SK-N-SH (cell line): Measurements from ENCODE around the gene NAT9. TPM values are rescaled to one million over a fixed set of nuclear protein-coding genes. Genes with fewer than 3 reads are reported as not detected.

Source experiments
- CTCF ChIA-PET: fragments of 300-600, 350-600 bp; formaldehyde crosslinking; extraction: SDS; loops from one replicate; lab custom pipeline; 2021; lab: Yijun Ruan, JAX
- POLR2A ChIA-PET: fragments of 350-600 bp; sonication (Branson Sonifier 250); formaldehyde crosslinking; extraction: SDS; loops from one replicate; lab custom pipeline; 2020; ENCODE audit warnings: antibody characterized with exemption, inconsistent platforms; lab: Yijun Ruan, JAX
- DNase-seq: peaks from one replicate; pipeline ENCODE4 v3.0.0; 2012
- H2AFZ ChIP-seq: fragments of 200-600 bp; sonication (generic); 2 replicates; pipeline ENCODE4 v1.8.1; 2016; ENCODE audit warnings: antibody characterized with exemption, mild to moderate bottlenecking, low read depth
- H3F3A ChIP-seq: fragments of 200-600 bp; sonication (generic); replicated peaks from 2 replicates; pipeline ENCODE3; 2016; ENCODE audit warnings: antibody characterized with exemption, mild to moderate bottlenecking; ENCODE audit not compliant: insufficient read depth
- H3K27ac ChIP-seq, 2 experiments: fragments of 200-500 bp in 1 of 2; fragments of 200-600 bp in 1 of 2; sonication (Bioruptor generic) in 1 of 2; sonication (generic), shearing (Covaris generic) in 1 of 2; 2 replicates each; pipeline versions ENCODE4 v1.5.1 to v1.6.1; 2014 to 2016; ENCODE audit warnings: low read depth in 2 of 2, inconsistent platforms in 1 of 2, low read length in 1 of 2, mild to moderate bottlenecking in 1 of 2, mixed read lengths in 1 of 2
- H3K27me3 ChIP-seq: fragments of 200-600 bp; sonication (generic), shearing (Covaris generic); 2 replicates; pipeline ENCODE4 v1.6.1; 2016; ENCODE audit warnings: mixed run types; ENCODE audit not compliant: insufficient read depth
- H3K36me3 ChIP-seq, 2 experiments: fragments of 200-500 bp in 1 of 2; fragments of 200-600 bp in 1 of 2; sonication (Bioruptor generic) in 1 of 2; sonication (generic) in 1 of 2; replicated peaks in 1 of 2; 2 replicates each; pipeline versions ENCODE3 to v1.5.1; 2014 to 2016; ENCODE audit warnings: low read length in 1 of 2, mild to moderate bottlenecking in 1 of 2; ENCODE audit not compliant: insufficient read depth in 2 of 2, control insufficient read depth in 1 of 2
- H3K4me1 ChIP-seq, 2 experiments: fragments of 200-500 bp in 1 of 2; fragments of 200-600 bp in 1 of 2; sonication (Bioruptor generic) in 1 of 2; sonication (generic), shearing (Covaris generic) in 1 of 2; 2 replicates each; pipeline versions ENCODE4 v1.5.1 to v1.6.1; 2014 to 2016; ENCODE audit warnings: low read depth in 1 of 2, low read length in 1 of 2, mixed run types in 1 of 2; ENCODE audit not compliant: insufficient read depth in 2 of 2, control insufficient read depth in 1 of 2
- H3K4me2 ChIP-seq: fragments of 200-600 bp; sonication (generic), shearing (Covaris generic); 2 replicates; pipeline ENCODE4 v1.6.1; 2017; ENCODE audit warnings: mixed run types
- H3K4me3 ChIP-seq, 2 experiments: fragments of 200-500 bp in 1 of 2; fragments of 200-600 bp in 1 of 2; sonication (Bioruptor generic) in 1 of 2; sonication (generic), shearing (Covaris generic) in 1 of 2; 2 replicates each; pipeline versions ENCODE4 v1.5.1 to v1.8.1; 2014 to 2016; ENCODE audit warnings: low read depth in 2 of 2, inconsistent platforms in 1 of 2, low read length in 1 of 2, mild to moderate bottlenecking in 1 of 2, mixed read lengths in 1 of 2, moderate library complexity in 1 of 2
- H3K79me2 ChIP-seq: fragments of 200-600 bp; sonication (generic); 2 replicates; pipeline ENCODE4 v1.8.1; 2017; ENCODE audit warnings: mild to moderate bottlenecking; ENCODE audit not compliant: insufficient read depth
- H3K9ac ChIP-seq: fragments of 200-600 bp; sonication (generic); 2 replicates; pipeline ENCODE4 v1.6.1; 2017; ENCODE audit warnings: mixed run types
- H3K9me2 ChIP-seq: fragments of 200-600 bp; sonication (generic); 2 replicates; pipeline ENCODE4 v1.6.1; 2017; ENCODE audit warnings: mixed run types
- H3K9me3 ChIP-seq: fragments of 200-600 bp; sonication (generic); 2 replicates; pipeline ENCODE4 v1.6.1; 2017; ENCODE audit warnings: mixed run types, mild to moderate bottlenecking, moderate library complexity
- H4K20me1 ChIP-seq: fragments of 200-600 bp; sonication (generic); 2 replicates; pipeline ENCODE4 v1.6.1; 2017; ENCODE audit warnings: mild to moderate bottlenecking, mixed run types; ENCODE audit not compliant: insufficient read depth
- FOSL2 ChIP-seq: IDR thresholded peaks from 2 replicates; pipeline ENCODE4 v1.4.0; 2012; ENCODE audit warnings: low read depth, mild to moderate bottlenecking, moderate library complexity, borderline replicate concordance
- GABPA ChIP-seq: IDR thresholded peaks from 2 replicates; pipeline ENCODE4 v1.4.0; 2012; ENCODE audit warnings: low read depth, mild to moderate bottlenecking
- GATA2 ChIP-seq: sonication (generic); formaldehyde crosslinking; IDR thresholded peaks from 2 replicates; pipeline ENCODE4 v1.5.0; 2020; ENCODE audit warnings: mild to moderate bottlenecking, missing genetic modification reagents
- JUND ChIP-seq: IDR thresholded peaks from 2 replicates; pipeline ENCODE4 v1.4.0; 2012
- MXI1 ChIP-seq: IDR thresholded peaks from 2 replicates; pipeline ENCODE4 v1.6.1; 2012; ENCODE audit warnings: mild to moderate bottlenecking, low read depth, low read length, improper control_type of control experiment
- RAD21 ChIP-seq: IDR thresholded peaks from 2 replicates; pipeline ENCODE4 v1.6.1; 2012; ENCODE audit warnings: mild to moderate bottlenecking, low read length
- RCOR1 ChIP-seq: fragments of 150-350 bp; IDR thresholded peaks from 2 replicates; pipeline ENCODE4 v1.6.1; 2017; ENCODE audit warnings: antibody characterized with exemption, low read length
- RFX5 ChIP-seq: IDR thresholded peaks from 2 replicates; pipeline ENCODE4 v1.6.1; 2012; ENCODE audit warnings: mild to moderate bottlenecking, improper control_type of control experiment, low read length
- RXRA ChIP-seq: IDR thresholded peaks from 2 replicates; pipeline ENCODE4 v1.4.0; 2012; ENCODE audit warnings: low read depth, mild to moderate bottlenecking, borderline replicate concordance
- SMC3 ChIP-seq: IDR thresholded peaks from 2 replicates; pipeline ENCODE4 v1.6.1; 2012; ENCODE audit warnings: low read depth, low read length, improper control_type of control experiment
- TCF12 ChIP-seq: IDR thresholded peaks from 2 replicates; pipeline ENCODE4 v1.4.0; 2012
- WGBS: methylation state at CpG from one replicate; pipeline ENCODE4 v1.1.6; 2017; ENCODE audit warnings: low lambda C conversion rate; 5-methylcytosine and 5-hydroxymethylcytosine counted together
- polyA plus RNA-seq, 3 experiments: library from polyadenylated mRNA; depleted of rRNA; stranded (reverse); fragments of >200 nt; gene quantifications; 2 replicates each; pipeline ENCODE4 v1.2.3, GENCODE V29; 2012
- TF ChIP-seq, protein P1 (sequence below): fragments of 150-350 bp; IDR thresholded peaks from 2 replicates; pipeline ENCODE4 v1.6.1; 2017; ENCODE audit warnings: antibody characterized with exemption, low read length, low read depth, borderline replicate concordance
- TF ChIP-seq, protein P2 (sequence below): IDR thresholded peaks from 2 replicates; pipeline ENCODE4; 2012
- TF ChIP-seq, protein P3 (sequence below): IDR thresholded peaks from 2 replicates; pipeline ENCODE4 v1.6.1; 2012; ENCODE audit warnings: mild to moderate bottlenecking, low read depth, low read length, moderate library complexity
- TF ChIP-seq, protein P4 (sequence below): fragments of 150-350 bp; IDR thresholded peaks from 2 replicates; pipeline ENCODE4 v1.6.1; 2016; ENCODE audit warnings: mild to moderate bottlenecking, low read depth, low read length

The NAT9 gene
- polyA plus RNA-seq, 1 of the 3 experiments (the other 2 are of a cell fraction): 117 TPM

DNA sequence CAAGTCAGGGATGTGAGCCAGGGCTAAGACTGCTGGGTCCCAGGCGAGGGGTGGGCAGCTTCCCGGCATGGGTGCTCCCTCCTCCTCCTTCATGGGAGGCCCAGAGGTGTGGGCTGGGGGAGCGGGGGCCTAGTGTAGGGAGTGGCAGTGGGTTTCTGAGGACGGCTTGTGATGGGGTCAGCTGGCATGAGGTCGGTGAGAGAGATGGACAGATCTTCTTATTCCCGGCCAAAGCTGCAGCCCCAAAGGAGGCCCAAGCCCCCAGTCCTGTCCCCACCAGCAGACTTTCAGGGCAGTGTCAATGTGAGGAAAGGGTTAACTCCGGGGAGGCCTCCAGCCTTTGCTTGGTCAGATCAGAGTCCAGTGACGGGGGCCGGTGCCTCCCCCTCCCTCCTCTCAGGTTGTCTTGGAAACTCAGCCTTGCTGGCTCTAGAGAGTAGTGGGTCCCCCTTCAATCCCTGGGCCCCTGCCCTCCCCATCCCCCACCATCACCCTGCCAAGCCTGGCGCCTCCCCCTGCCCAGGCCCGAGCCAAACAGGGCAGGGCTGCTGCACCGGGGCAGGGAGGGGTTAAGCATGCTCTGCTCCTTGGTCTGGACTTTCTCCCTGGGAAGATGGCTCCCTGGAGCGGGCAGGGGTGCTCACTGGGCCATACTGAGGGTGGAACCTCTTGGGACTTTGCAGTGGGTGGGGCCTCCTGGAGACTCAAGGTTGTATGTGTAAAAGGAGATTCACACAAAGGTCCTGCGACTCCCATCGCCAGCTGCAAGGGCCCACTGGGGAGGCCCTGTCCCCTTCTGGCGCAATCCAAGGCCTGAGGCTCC lies 12.4 kb downstream of the NAT9 start:
- WGBS: 78% methylated on average over 15 of the region's 16 CpGs
- CTCF ChIA-PET: interaction anchor here (0.8 to 48.0 kb wide), 5 partner anchors 9 to 106 kb away, joined by 3 to 1361 read pairs (median 19); partner anchors contain the start of genes NAT9, NHERF1 and RAB37

More for the DNA sequence above, 12.4 kb downstream of the NAT9 start:
- Histone ChIP-seq H3K9me2 (no peaks in the 10 kb centered on the region), H3K4me3 (no peak overlapping the region), H4K20me1 (no peaks in the 10 kb centered on the region), H3K4me1 (peaks cover 42 to 55% of the 10 kb centered on the region in 2 experiments; a peak in 3 of 4 replicates), H3K36me3 (no peaks in the 10 kb centered on the region), H3F3A (peaks cover 9% of the 10 kb centered on the region), H3K79me2 (no peaks in the 10 kb centered on the region), H3K9ac (no peak overlapping the region), H3K27me3 (no peaks in the 10 kb centered on the region), H3K27ac (no peak overlapping the region), H3K9me3 (no peaks in the 10 kb centered on the region), H3K4me2 (no peak overlapping the region), H2AFZ (no peak overlapping the region)
- no peak for TF ChIP-seq GATA2 (CRISPR knock-in tag)
- no peak for TF ChIP-seq RCOR1
- TF ChIP-seq, protein P1, sequence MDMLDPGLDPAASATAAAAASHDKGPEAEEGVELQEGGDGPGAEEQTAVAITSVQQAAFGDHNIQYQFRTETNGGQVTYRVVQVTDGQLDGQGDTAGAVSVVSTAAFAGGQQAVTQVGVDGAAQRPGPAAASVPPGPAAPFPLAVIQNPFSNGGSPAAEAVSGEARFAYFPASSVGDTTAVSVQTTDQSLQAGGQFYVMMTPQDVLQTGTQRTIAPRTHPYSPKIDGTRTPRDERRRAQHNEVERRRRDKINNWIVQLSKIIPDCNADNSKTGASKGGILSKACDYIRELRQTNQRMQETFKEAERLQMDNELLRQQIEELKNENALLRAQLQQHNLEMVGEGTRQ: no peak
- TF ChIP-seq, protein P2, sequence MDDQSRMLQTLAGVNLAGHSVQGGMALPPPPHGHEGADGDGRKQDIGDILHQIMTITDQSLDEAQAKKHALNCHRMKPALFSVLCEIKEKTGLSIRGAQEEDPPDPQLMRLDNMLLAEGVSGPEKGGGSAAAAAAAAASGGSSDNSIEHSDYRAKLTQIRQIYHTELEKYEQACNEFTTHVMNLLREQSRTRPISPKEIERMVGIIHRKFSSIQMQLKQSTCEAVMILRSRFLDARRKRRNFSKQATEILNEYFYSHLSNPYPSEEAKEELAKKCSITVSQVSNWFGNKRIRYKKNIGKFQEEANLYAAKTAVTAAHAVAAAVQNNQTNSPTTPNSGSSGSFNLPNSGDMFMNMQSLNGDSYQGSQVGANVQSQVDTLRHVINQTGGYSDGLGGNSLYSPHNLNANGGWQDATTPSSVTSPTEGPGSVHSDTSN: no peak
- TF ChIP-seq, protein P3, sequence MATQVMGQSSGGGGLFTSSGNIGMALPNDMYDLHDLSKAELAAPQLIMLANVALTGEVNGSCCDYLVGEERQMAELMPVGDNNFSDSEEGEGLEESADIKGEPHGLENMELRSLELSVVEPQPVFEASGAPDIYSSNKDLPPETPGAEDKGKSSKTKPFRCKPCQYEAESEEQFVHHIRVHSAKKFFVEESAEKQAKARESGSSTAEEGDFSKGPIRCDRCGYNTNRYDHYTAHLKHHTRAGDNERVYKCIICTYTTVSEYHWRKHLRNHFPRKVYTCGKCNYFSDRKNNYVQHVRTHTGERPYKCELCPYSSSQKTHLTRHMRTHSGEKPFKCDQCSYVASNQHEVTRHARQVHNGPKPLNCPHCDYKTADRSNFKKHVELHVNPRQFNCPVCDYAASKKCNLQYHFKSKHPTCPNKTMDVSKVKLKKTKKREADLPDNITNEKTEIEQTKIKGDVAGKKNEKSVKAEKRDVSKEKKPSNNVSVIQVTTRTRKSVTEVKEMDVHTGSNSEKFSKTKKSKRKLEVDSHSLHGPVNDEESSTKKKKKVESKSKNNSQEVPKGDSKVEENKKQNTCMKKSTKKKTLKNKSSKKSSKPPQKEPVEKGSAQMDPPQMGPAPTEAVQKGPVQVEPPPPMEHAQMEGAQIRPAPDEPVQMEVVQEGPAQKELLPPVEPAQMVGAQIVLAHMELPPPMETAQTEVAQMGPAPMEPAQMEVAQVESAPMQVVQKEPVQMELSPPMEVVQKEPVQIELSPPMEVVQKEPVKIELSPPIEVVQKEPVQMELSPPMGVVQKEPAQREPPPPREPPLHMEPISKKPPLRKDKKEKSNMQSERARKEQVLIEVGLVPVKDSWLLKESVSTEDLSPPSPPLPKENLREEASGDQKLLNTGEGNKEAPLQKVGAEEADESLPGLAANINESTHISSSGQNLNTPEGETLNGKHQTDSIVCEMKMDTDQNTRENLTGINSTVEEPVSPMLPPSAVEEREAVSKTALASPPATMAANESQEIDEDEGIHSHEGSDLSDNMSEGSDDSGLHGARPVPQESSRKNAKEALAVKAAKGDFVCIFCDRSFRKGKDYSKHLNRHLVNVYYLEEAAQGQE: no peak
- no peak for TF ChIP-seq GABPA
- no peak for TF ChIP-seq FOSL2
- no peak for TF ChIP-seq RFX5
- TF ChIP-seq, protein P4, sequence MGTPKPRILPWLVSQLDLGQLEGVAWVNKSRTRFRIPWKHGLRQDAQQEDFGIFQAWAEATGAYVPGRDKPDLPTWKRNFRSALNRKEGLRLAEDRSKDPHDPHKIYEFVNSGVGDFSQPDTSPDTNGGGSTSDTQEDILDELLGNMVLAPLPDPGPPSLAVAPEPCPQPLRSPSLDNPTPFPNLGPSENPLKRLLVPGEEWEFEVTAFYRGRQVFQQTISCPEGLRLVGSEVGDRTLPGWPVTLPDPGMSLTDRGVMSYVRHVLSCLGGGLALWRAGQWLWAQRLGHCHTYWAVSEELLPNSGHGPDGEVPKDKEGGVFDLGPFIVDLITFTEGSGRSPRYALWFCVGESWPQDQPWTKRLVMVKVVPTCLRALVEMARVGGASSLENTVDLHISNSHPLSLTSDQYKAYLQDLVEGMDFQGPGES: no peak
- TF ChIP-seq MXI1: no peak
- no peak for TF ChIP-seq RXRA
- no peak for TF ChIP-seq SMC3
- no peak for TF ChIP-seq RAD21
- TF ChIP-seq JUND: no peak
- TF ChIP-seq TCF12: no peak
- DNase-seq: peak; percentile 40
- POLR2A ChIA-PET: interaction anchor here (1.2 to 1.3 kb wide), 2 partner anchors 12 to 14 kb away, joined by 3 to 5 read pairs; partner anchors contain the start of gene NAT9
